SK-N-SH (cell line): Measurements from ENCODE around the gene CD300C. TPM values are rescaled to one million over a fixed set of nuclear protein-coding genes. Genes with fewer than 3 reads are reported as not detected.

ENCODE experiments used
- CTCF ChIA-PET: fragments of 300-600, 350-600 bp; formaldehyde crosslinking; extraction: SDS; loops from one replicate; lab custom pipeline; 2021; lab: Yijun Ruan, JAX
- POLR2A ChIA-PET: fragments of 350-600 bp; sonication (Branson Sonifier 250); formaldehyde crosslinking; extraction: SDS; loops from one replicate; lab custom pipeline; 2020; ENCODE audit warnings: antibody characterized with exemption, inconsistent platforms; lab: Yijun Ruan, JAX
- DNase-seq: peaks from one replicate; pipeline ENCODE4 v3.0.0; 2012
- H2AFZ ChIP-seq: fragments of 200-600 bp; sonication (generic); 2 replicates; pipeline ENCODE4 v1.8.1; 2016; ENCODE audit warnings: antibody characterized with exemption, mild to moderate bottlenecking, low read depth
- H3F3A ChIP-seq: fragments of 200-600 bp; sonication (generic); replicated peaks from 2 replicates; pipeline ENCODE3; 2016; ENCODE audit warnings: antibody characterized with exemption, mild to moderate bottlenecking; ENCODE audit not compliant: insufficient read depth
- H3K27ac ChIP-seq, 2 experiments: fragments of 200-500 bp in 1 of 2; fragments of 200-600 bp in 1 of 2; sonication (Bioruptor generic) in 1 of 2; sonication (generic), shearing (Covaris generic) in 1 of 2; 2 replicates each; pipeline versions ENCODE4 v1.5.1 to v1.6.1; 2014 to 2016; ENCODE audit warnings: low read depth in 2 of 2, inconsistent platforms in 1 of 2, low read length in 1 of 2, mild to moderate bottlenecking in 1 of 2, mixed read lengths in 1 of 2
- H3K27me3 ChIP-seq: fragments of 200-600 bp; sonication (generic), shearing (Covaris generic); 2 replicates; pipeline ENCODE4 v1.6.1; 2016; ENCODE audit warnings: mixed run types; ENCODE audit not compliant: insufficient read depth
- H3K36me3 ChIP-seq, 2 experiments: fragments of 200-500 bp in 1 of 2; fragments of 200-600 bp in 1 of 2; sonication (Bioruptor generic) in 1 of 2; sonication (generic) in 1 of 2; replicated peaks in 1 of 2; 2 replicates each; pipeline versions ENCODE3 to v1.5.1; 2014 to 2016; ENCODE audit warnings: low read length in 1 of 2, mild to moderate bottlenecking in 1 of 2; ENCODE audit not compliant: insufficient read depth in 2 of 2, control insufficient read depth in 1 of 2
- H3K4me1 ChIP-seq, 2 experiments: fragments of 200-500 bp in 1 of 2; fragments of 200-600 bp in 1 of 2; sonication (Bioruptor generic) in 1 of 2; sonication (generic), shearing (Covaris generic) in 1 of 2; 2 replicates each; pipeline versions ENCODE4 v1.5.1 to v1.6.1; 2014 to 2016; ENCODE audit warnings: low read depth in 1 of 2, low read length in 1 of 2, mixed run types in 1 of 2; ENCODE audit not compliant: insufficient read depth in 2 of 2, control insufficient read depth in 1 of 2
- H3K4me2 ChIP-seq: fragments of 200-600 bp; sonication (generic), shearing (Covaris generic); 2 replicates; pipeline ENCODE4 v1.6.1; 2017; ENCODE audit warnings: mixed run types
- H3K4me3 ChIP-seq, 2 experiments: fragments of 200-500 bp in 1 of 2; fragments of 200-600 bp in 1 of 2; sonication (Bioruptor generic) in 1 of 2; sonication (generic), shearing (Covaris generic) in 1 of 2; 2 replicates each; pipeline versions ENCODE4 v1.5.1 to v1.8.1; 2014 to 2016; ENCODE audit warnings: low read depth in 2 of 2, inconsistent platforms in 1 of 2, low read length in 1 of 2, mild to moderate bottlenecking in 1 of 2, mixed read lengths in 1 of 2, moderate library complexity in 1 of 2
- H3K79me2 ChIP-seq: fragments of 200-600 bp; sonication (generic); 2 replicates; pipeline ENCODE4 v1.8.1; 2017; ENCODE audit warnings: mild to moderate bottlenecking; ENCODE audit not compliant: insufficient read depth
- H3K9ac ChIP-seq: fragments of 200-600 bp; sonication (generic); 2 replicates; pipeline ENCODE4 v1.6.1; 2017; ENCODE audit warnings: mixed run types
- H3K9me2 ChIP-seq: fragments of 200-600 bp; sonication (generic); 2 replicates; pipeline ENCODE4 v1.6.1; 2017; ENCODE audit warnings: mixed run types
- H3K9me3 ChIP-seq: fragments of 200-600 bp; sonication (generic); 2 replicates; pipeline ENCODE4 v1.6.1; 2017; ENCODE audit warnings: mixed run types, mild to moderate bottlenecking, moderate library complexity
- H4K20me1 ChIP-seq: fragments of 200-600 bp; sonication (generic); 2 replicates; pipeline ENCODE4 v1.6.1; 2017; ENCODE audit warnings: mild to moderate bottlenecking, mixed run types; ENCODE audit not compliant: insufficient read depth
- EP300 ChIP-seq, 2 experiments: IDR thresholded peaks; 2 replicates each; pipeline versions ENCODE4 v1.4.0 to v1.6.1; 2012; ENCODE audit warnings: borderline replicate concordance in 1 of 2, low read depth in 1 of 2, low read length in 1 of 2
- EZH2phosphoT487 ChIP-seq: fragments of 200-600 bp; sonication (generic); IDR thresholded peaks from 2 replicates; pipeline ENCODE4 v1.6.1; 2017; ENCODE audit warnings: low read depth, mixed run types, mild to moderate bottlenecking, antibody characterized with exemption, moderate library complexity, borderline replicate concordance
- FOSL2 ChIP-seq: IDR thresholded peaks from 2 replicates; pipeline ENCODE4 v1.4.0; 2012; ENCODE audit warnings: low read depth, mild to moderate bottlenecking, moderate library complexity, borderline replicate concordance
- FOXM1 ChIP-seq: IDR thresholded peaks from 2 replicates; pipeline ENCODE4 v1.4.0; 2012; ENCODE audit warnings: low read depth, mild to moderate bottlenecking
- GABPA ChIP-seq: IDR thresholded peaks from 2 replicates; pipeline ENCODE4 v1.4.0; 2012; ENCODE audit warnings: low read depth, mild to moderate bottlenecking
- GATA2 ChIP-seq: sonication (generic); formaldehyde crosslinking; IDR thresholded peaks from 2 replicates; pipeline ENCODE4 v1.5.0; 2020; ENCODE audit warnings: mild to moderate bottlenecking, missing genetic modification reagents
- JUND ChIP-seq: IDR thresholded peaks from 2 replicates; pipeline ENCODE4 v1.4.0; 2012
- MEF2A ChIP-seq: IDR thresholded peaks from 2 replicates; pipeline ENCODE4 v1.4.0; 2012; ENCODE audit warnings: low read depth, borderline replicate concordance
- NFIC ChIP-seq: IDR thresholded peaks from 2 replicates; pipeline ENCODE4 v1.4.0; 2012; ENCODE audit warnings: borderline replicate concordance
- NRF1 ChIP-seq: IDR thresholded peaks from 2 replicates; pipeline ENCODE4 v1.6.1; 2012; ENCODE audit warnings: low read depth, mild to moderate bottlenecking, low read length
- POLR2AphosphoS5 ChIP-seq: IDR thresholded peaks from 2 replicates; pipeline ENCODE4 v1.6.1; 2012; ENCODE audit warnings: low read depth, low read length
- RAD21 ChIP-seq: IDR thresholded peaks from 2 replicates; pipeline ENCODE4 v1.6.1; 2012; ENCODE audit warnings: mild to moderate bottlenecking, low read length
- RFX5 ChIP-seq: IDR thresholded peaks from 2 replicates; pipeline ENCODE4 v1.6.1; 2012; ENCODE audit warnings: mild to moderate bottlenecking, improper control_type of control experiment, low read length
- RXRA ChIP-seq: IDR thresholded peaks from 2 replicates; pipeline ENCODE4 v1.4.0; 2012; ENCODE audit warnings: low read depth, mild to moderate bottlenecking, borderline replicate concordance
- SIN3A ChIP-seq: IDR thresholded peaks from 2 replicates; pipeline ENCODE4 v1.6.1; 2012; ENCODE audit warnings: low read depth, mild to moderate bottlenecking, low read length, moderate library complexity, borderline replicate concordance
- TAF1 ChIP-seq: IDR thresholded peaks from 2 replicates; pipeline ENCODE4 v1.6.1; 2012; ENCODE audit warnings: low read depth, mild to moderate bottlenecking, low read length, moderate library complexity, borderline replicate concordance
- YY1 ChIP-seq: IDR thresholded peaks from 2 replicates; pipeline ENCODE4 v1.4.0; 2012; ENCODE audit warnings: low read depth, mild to moderate bottlenecking
- WGBS: methylation state at CpG from one replicate; pipeline ENCODE4 v1.1.6; 2017; ENCODE audit warnings: low lambda C conversion rate; 5-methylcytosine and 5-hydroxymethylcytosine counted together
- polyA plus RNA-seq, 3 experiments: library from polyadenylated mRNA; depleted of rRNA; stranded (reverse); fragments of >200 nt; gene quantifications; 2 replicates each; pipeline ENCODE4 v1.2.3, GENCODE V29; 2012
- TF ChIP-seq, protein P1 (sequence below): IDR thresholded peaks from 2 replicates; pipeline ENCODE4 v1.4.0; 2012; ENCODE audit warnings: low read depth
- TF ChIP-seq, protein P2 (sequence below): IDR thresholded peaks from 2 replicates; pipeline ENCODE4 v1.4.0; 2012; ENCODE audit warnings: low read depth, borderline replicate concordance
- TF ChIP-seq, protein P3 (sequence below): IDR thresholded peaks from 2 replicates; pipeline ENCODE4; 2012
- TF ChIP-seq, protein P4 (sequence below): IDR thresholded peaks from 2 replicates; pipeline ENCODE4 v1.6.1; 2012; ENCODE audit warnings: mild to moderate bottlenecking, low read depth, low read length, moderate library complexity
- TF ChIP-seq, protein P5 (sequence below): fragments of 150-350 bp; IDR thresholded peaks from 2 replicates; pipeline ENCODE4 v1.6.1; 2017; ENCODE audit warnings: antibody characterized with exemption, low read length, low read depth, borderline replicate concordance

The CD300C gene
- polyA plus RNA-seq, 1 of the 3 experiments (the other 2 are of a cell fraction) = not detected

DNA sequence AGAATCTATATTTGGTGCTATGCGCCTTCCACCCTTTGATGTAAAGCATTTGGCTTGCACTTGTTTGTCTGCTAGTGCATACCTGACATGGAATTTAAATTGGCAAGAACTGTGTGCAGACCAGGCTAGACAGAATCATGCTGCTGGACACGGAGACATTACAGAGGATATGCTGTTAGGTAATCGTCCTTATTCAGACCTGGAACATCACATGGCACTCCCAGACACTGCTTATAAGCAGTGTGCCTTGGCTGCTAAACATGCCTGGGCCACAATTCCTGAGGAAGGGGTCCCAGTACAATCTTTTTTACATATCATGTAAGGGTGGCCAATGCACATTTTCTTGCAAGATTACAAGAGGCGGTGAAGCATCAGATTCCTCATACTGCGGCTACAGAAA lies 39.8 kb upstream of the CD300C start:
- CTCF ChIA-PET = interaction anchor here (1.9 kb wide), 1 partner anchor 17 kb away, joined by 6 read pairs; no protein-coding TSS in a partner anchor

DNA sequence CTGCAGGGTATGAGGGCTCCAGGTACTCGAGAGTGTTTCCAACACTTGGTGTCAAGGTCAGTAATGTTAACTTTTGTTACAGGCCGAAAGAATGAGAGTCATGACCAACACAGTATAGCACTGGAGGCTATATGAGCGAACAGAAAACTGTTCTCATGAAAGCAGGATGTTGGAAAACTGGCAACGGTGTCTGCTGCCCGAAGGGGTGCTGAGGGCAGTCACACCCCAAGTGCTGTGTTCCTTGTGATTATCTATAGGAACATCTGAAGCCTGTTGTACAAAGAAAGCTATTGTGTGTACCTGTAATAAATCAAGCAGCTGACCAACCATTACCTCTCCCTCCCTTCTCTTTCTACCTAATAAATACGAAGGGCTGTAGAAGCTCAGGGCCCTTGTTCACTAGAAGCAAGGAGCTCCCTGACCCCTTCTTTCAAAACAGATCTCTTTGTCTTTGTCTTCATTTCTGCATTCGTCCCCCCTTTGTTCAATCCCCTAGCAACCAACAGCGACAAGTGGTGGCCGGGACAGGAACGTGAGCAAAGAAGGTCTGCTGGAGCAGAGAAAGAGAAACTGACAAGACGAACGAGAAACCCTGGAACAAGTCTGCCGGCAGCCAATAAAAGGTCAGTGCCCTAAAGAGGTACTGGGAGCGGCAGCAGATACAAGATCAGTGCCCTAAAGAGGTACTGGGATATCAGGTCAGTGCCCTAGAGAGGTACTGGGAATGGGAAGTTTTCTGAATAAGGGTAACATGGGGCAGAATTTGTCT lies 38.6 kb upstream of the CD300C start:
- H3K9ac ChIP-seq = no peak overlapping the region
- no peaks in the 10 kb centered on the region for H3K4me1 ChIP-seq
- ChIA-PET POLR2A (no interaction called here), CTCF (interaction anchor here (1.8 kb wide), 1 partner anchor 18 kb away, joined by 11 read pairs; the partner anchor contains the start of gene CD300H)
- H3K9me3 ChIP-seq = 0 out of 2 replicates have a peak, but pooled peaks cover 3% of the 10 kb centered on the region
- H4K20me1 ChIP-seq = no peaks in the 10 kb centered on the region
- no peaks in the 10 kb centered on the region for H3K27me3 ChIP-seq
- no peak overlapping the region for H3K4me2 ChIP-seq
- DNase-seq = no peak
- H2AFZ ChIP-seq = no peak overlapping the region
- 29% methylated on average over 14 of the region's 14 CpGs for WGBS
- H3F3A ChIP-seq = no peaks in the 10 kb centered on the region
- no peaks in the 10 kb centered on the region for H3K36me3 ChIP-seq
- no peak overlapping the region for H3K4me3 ChIP-seq
- H3K79me2 ChIP-seq = no peaks in the 10 kb centered on the region
- H3K9me2 ChIP-seq = no peaks in the 10 kb centered on the region
- H3K27ac ChIP-seq = no peak overlapping the region
- TF ChIP-seq, protein P1, sequence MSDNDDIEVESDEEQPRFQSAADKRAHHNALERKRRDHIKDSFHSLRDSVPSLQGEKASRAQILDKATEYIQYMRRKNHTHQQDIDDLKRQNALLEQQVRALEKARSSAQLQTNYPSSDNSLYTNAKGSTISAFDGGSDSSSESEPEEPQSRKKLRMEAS = no peak
- TF ChIP-seq POLR2AphosphoS5 = no peak
- TF ChIP-seq GATA2 (CRISPR knock-in tag) = no peak
- TF ChIP-seq, protein P2, sequence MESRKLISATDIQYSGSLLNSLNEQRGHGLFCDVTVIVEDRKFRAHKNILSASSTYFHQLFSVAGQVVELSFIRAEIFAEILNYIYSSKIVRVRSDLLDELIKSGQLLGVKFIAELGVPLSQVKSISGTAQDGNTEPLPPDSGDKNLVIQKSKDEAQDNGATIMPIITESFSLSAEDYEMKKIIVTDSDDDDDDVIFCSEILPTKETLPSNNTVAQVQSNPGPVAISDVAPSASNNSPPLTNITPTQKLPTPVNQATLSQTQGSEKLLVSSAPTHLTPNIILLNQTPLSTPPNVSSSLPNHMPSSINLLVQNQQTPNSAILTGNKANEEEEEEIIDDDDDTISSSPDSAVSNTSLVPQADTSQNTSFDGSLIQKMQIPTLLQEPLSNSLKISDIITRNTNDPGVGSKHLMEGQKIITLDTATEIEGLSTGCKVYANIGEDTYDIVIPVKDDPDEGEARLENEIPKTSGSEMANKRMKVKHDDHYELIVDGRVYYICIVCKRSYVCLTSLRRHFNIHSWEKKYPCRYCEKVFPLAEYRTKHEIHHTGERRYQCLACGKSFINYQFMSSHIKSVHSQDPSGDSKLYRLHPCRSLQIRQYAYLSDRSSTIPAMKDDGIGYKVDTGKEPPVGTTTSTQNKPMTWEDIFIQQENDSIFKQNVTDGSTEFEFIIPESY = no peak
- no peak for TF ChIP-seq MEF2A
- no peak for TF ChIP-seq FOXM1
- TF ChIP-seq YY1 = no peak
- TF ChIP-seq RFX5 = no peak
- TF ChIP-seq NRF1 = no peak
- TF ChIP-seq, protein P3, sequence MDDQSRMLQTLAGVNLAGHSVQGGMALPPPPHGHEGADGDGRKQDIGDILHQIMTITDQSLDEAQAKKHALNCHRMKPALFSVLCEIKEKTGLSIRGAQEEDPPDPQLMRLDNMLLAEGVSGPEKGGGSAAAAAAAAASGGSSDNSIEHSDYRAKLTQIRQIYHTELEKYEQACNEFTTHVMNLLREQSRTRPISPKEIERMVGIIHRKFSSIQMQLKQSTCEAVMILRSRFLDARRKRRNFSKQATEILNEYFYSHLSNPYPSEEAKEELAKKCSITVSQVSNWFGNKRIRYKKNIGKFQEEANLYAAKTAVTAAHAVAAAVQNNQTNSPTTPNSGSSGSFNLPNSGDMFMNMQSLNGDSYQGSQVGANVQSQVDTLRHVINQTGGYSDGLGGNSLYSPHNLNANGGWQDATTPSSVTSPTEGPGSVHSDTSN = no peak
- TF ChIP-seq, protein P4, sequence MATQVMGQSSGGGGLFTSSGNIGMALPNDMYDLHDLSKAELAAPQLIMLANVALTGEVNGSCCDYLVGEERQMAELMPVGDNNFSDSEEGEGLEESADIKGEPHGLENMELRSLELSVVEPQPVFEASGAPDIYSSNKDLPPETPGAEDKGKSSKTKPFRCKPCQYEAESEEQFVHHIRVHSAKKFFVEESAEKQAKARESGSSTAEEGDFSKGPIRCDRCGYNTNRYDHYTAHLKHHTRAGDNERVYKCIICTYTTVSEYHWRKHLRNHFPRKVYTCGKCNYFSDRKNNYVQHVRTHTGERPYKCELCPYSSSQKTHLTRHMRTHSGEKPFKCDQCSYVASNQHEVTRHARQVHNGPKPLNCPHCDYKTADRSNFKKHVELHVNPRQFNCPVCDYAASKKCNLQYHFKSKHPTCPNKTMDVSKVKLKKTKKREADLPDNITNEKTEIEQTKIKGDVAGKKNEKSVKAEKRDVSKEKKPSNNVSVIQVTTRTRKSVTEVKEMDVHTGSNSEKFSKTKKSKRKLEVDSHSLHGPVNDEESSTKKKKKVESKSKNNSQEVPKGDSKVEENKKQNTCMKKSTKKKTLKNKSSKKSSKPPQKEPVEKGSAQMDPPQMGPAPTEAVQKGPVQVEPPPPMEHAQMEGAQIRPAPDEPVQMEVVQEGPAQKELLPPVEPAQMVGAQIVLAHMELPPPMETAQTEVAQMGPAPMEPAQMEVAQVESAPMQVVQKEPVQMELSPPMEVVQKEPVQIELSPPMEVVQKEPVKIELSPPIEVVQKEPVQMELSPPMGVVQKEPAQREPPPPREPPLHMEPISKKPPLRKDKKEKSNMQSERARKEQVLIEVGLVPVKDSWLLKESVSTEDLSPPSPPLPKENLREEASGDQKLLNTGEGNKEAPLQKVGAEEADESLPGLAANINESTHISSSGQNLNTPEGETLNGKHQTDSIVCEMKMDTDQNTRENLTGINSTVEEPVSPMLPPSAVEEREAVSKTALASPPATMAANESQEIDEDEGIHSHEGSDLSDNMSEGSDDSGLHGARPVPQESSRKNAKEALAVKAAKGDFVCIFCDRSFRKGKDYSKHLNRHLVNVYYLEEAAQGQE = no peak
- no peak for TF ChIP-seq EZH2phosphoT487
- TF ChIP-seq TAF1 = no peak

More for the DNA sequence above, 39.8 kb upstream of the CD300C start:
- Histone ChIP-seq H3F3A (no peaks in the 10 kb centered on the region), H3K27ac (no peak overlapping the region), H2AFZ (no peak overlapping the region), H3K9me2 (no peaks in the 10 kb centered on the region), H3K4me1 (no peaks in the 10 kb centered on the region), H4K20me1 (no peaks in the 10 kb centered on the region), H3K9ac (no peak overlapping the region), H3K79me2 (no peaks in the 10 kb centered on the region), H3K9me3 (0 out of 2 replicates have a peak, but pooled peaks cover 3% of the 10 kb centered on the region), H3K4me2 (no peak overlapping the region), H3K36me3 (no peaks in the 10 kb centered on the region), H3K4me3 (no peak overlapping the region), H3K27me3 (no peaks in the 10 kb centered on the region)
- WGBS = 26% methylated on average over 5 of the region's 5 CpGs
- TF ChIP-seq TAF1 (no peak), RXRA (no peak), RAD21 (no peak), GABPA (no peak), GATA2 (CRISPR knock-in tag) (no peak), EP300 (IDR thresholded peaks at IDR 0.05; ENCODE audit: borderline replicate concordance in 1 of 2, low read depth in 1 of 2, low read length in 1 of 2) (no peak), RFX5 (no peak), NFIC (no peak), FOSL2 (no peak), SIN3A (no peak), JUND (no peak)
- TF ChIP-seq, protein P5, sequence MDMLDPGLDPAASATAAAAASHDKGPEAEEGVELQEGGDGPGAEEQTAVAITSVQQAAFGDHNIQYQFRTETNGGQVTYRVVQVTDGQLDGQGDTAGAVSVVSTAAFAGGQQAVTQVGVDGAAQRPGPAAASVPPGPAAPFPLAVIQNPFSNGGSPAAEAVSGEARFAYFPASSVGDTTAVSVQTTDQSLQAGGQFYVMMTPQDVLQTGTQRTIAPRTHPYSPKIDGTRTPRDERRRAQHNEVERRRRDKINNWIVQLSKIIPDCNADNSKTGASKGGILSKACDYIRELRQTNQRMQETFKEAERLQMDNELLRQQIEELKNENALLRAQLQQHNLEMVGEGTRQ = no peak
- POLR2A ChIA-PET = no interaction called here
- DNase-seq = no peak
